Natural killer cell (primary cell): ENCODE data around the gene PSMB2. TPM values are rescaled to one million over a fixed set of nuclear protein-coding genes. Genes with fewer than 3 reads are reported as not detected.
A peak's percentile ranks its signal among the peaks of the same experiment; 100 is the strongest.

Source experiments
- ATAC-seq, 3 donors: fragments of 150-1000 bp in 2 of 3; fragments of 200-7000 bp in 1 of 3; cut with Tn5 transposase; 1 replicate in 1 of 3; 2 replicates in 2 of 3; pipeline ENCODE4 v1.10.0; 2021; ENCODE audit warnings: mild to moderate bottlenecking in 2 of 3, moderate library complexity in 2 of 3
- DNase-seq, 2 donors: peaks; one replicate each; pipeline versions ENCODE4 v3.0.0 to v3.0.0-alpha.2; 2013 to 2021; ENCODE audit warnings: mixed read lengths in 1 of 2
- H3K27ac ChIP-seq: one replicate; pipeline ENCODE4 v1.5.1; 2013; ENCODE audit warnings: mild to moderate bottlenecking, low read length
- H3K27me3 ChIP-seq: one replicate; pipeline ENCODE4 v1.6.1; 2013; ENCODE audit warnings: low read length; ENCODE audit not compliant: control insufficient read depth, insufficient read depth
- H3K36me3 ChIP-seq: one replicate; pipeline ENCODE4 v1.6.1; 2013; ENCODE audit warnings: low read length; ENCODE audit not compliant: control insufficient read depth, insufficient read depth
- H3K4me1 ChIP-seq: one replicate; pipeline ENCODE4 v1.6.1; 2013; ENCODE audit warnings: low read length; ENCODE audit not compliant: control insufficient read depth, insufficient read depth
- H3K4me3 ChIP-seq: one replicate; pipeline ENCODE4 v1.5.1; 2013; ENCODE audit warnings: low read length
- H3K9me3 ChIP-seq: one replicate; pipeline ENCODE4 v1.6.1; 2013; ENCODE audit warnings: low read length; ENCODE audit not compliant: control insufficient read depth, insufficient read depth
- H3K27ac Mint-ChIP-seq, 2 donors: one replicate each; pipeline ENCODE4 v1.8.0; 2022; ENCODE audit warnings: mild to moderate bottlenecking in 2 of 2, mixed read lengths in 2 of 2, moderate library complexity in 1 of 2
- H3K27me3 Mint-ChIP-seq, 2 donors: one replicate each; pipeline ENCODE4 v1.8.0; 2022; ENCODE audit warnings: low read depth in 2 of 2, mixed read lengths in 2 of 2
- H3K36me3 Mint-ChIP-seq: one replicate; pipeline ENCODE4 v1.8.0; 2022; ENCODE audit warnings: mixed read lengths
- H3K4me1 Mint-ChIP-seq, 2 donors: one replicate each; pipeline ENCODE4 v1.8.0; 2022; ENCODE audit warnings: mixed read lengths in 2 of 2
- H3K4me3 Mint-ChIP-seq: one replicate; pipeline ENCODE4 v1.8.0; 2022; ENCODE audit warnings: mild to moderate bottlenecking, moderate library complexity, mixed read lengths
- H3K9me3 Mint-ChIP-seq, 2 donors: one replicate each; pipeline ENCODE4 v1.8.0; 2022; ENCODE audit warnings: mixed read lengths in 2 of 2
- CTCF ChIP-seq: fragments of 200-600 bp; IDR thresholded peaks from one replicate; pipeline ENCODE4 v1.8.0; 2022; ENCODE audit warnings: antibody characterized with exemption
- WGBS: methylation state at CpG from one replicate; pipeline ENCODE4 v1.1.7; 2013; ENCODE audit warnings: missing lambda C conversion rate; ENCODE audit not compliant: insufficient coverage; 5-methylcytosine and 5-hydroxymethylcytosine counted together
- intact Hi-C: fragments of 100-400 bp; cut with micrococcal nuclease; formaldehyde crosslinking; loops from one replicate; pipeline ENCODE4 v1.14.2; 2022
- total RNA-seq, 4 donors: library from RNA; stranded (reverse); fragments of 120-200 nt in 1 of 4; gene quantifications; one replicate each; pipeline versions ENCODE4 v1.2.3 to v1.2.4, GENCODE V29; 2013 to 2022

PSMB2 gene
- total RNA-seq, 3 donors from 2014 or later (not counting 1 experiment from before 2014, with no cell fraction given): 37.0 to 45.0 (median 37.3) TPM

GRCh38 chr1:35655196-35655595, 13.9 kb upstream of the PSMB2 start:
- Histone ChIP-seq H3K4me3 (no peak overlapping the region), H3K36me3 (no peaks in the 10 kb centered on the region), H3K4me1 (no peaks in the 10 kb centered on the region), H3K9me3 (no peaks in the 10 kb centered on the region), H3K27me3 (no peaks in the 10 kb centered on the region), H3K27ac (no peak overlapping the region)
- WGBS: 43% methylated on average over 1 of the region's 1 CpG
- Mint-ChIP-seq H3K36me3 (no peaks in the 10 kb centered on the region), H3K9me3 (no peaks in the 10 kb centered on the region), H3K27me3 (peaks cover 6 to 26% of the 10 kb centered on the region in 2 donors), H3K4me3 (no peak overlapping the region), H3K4me1 (peaks cover 0 to 5% of the 10 kb centered on the region in 2 donors), H3K27ac (no peak overlapping the region)
- intact Hi-C loops: no loop called here
- ATAC-seq (no peak), DNase-seq (no peak)
- no peak for TF ChIP-seq CTCF

GRCh38 chr1:35650416-35650815, 9.1 kb upstream of the PSMB2 start:
- Histone ChIP-seq H3K4me1 (no peaks in the 10 kb centered on the region), H3K36me3 (no peaks in the 10 kb centered on the region), H3K4me3 (no peak overlapping the region), H3K27ac (no peak overlapping the region), H3K9me3 (no peaks in the 10 kb centered on the region), H3K27me3 (peaks cover 5% of the 10 kb centered on the region)
- no peaks in the 10 kb centered on the region for H3K36me3 Mint-ChIP-seq
- no peaks in the 10 kb centered on the region for H3K4me1 Mint-ChIP-seq
- 81% methylated on average over 2 of the region's 3 CpGs for WGBS
- H3K27me3 Mint-ChIP-seq: peaks cover 22 to 45% of the 10 kb centered on the region in 2 donors
- no peak for TF ChIP-seq CTCF
- H3K4me3 Mint-ChIP-seq: no peak overlapping the region
- intact Hi-C loops: no loop called here
- H3K9me3 Mint-ChIP-seq: no peaks in the 10 kb centered on the region
- no peak for ATAC-seq
- no peak for DNase-seq
- H3K27ac Mint-ChIP-seq: no peak overlapping the region

- peaks cover 5% of the 10 kb centered on the region for H3K36me3 Mint-ChIP-seq
- peaks cover 7% of the 10 kb centered on the region in 2 donors for H3K4me1 Mint-ChIP-seq
- TF ChIP-seq CTCF: no peak
- H3K4me1 ChIP-seq: peaks cover 4% of the 10 kb centered on the region
- H3K27ac Mint-ChIP-seq: no peak overlapping the region
- no peak overlapping the region for H3K4me3 Mint-ChIP-seq
- ATAC-seq: no peak
- no peaks in the 10 kb centered on the region for H3K9me3 Mint-ChIP-seq
- H3K36me3 ChIP-seq: no peaks in the 10 kb centered on the region
- H3K4me3 ChIP-seq: no peak overlapping the region
- intact Hi-C loops: no loop called here
- WGBS: 0% methylated on average over 3 of the region's 3 CpGs
- H3K9me3 ChIP-seq: no peaks in the 10 kb centered on the region
- peaks cover 23 to 50% of the 10 kb centered on the region in 2 donors for H3K27me3 Mint-ChIP-seq
- H3K27ac ChIP-seq: no peak overlapping the region
- peaks cover 5% of the 10 kb centered on the region for H3K27me3 ChIP-seq
- no peak for DNase-seq
These were observed 4.7 kb upstream of the PSMB2 start for GRCh38 chr1:35646043-35646442.

GRCh38 chr1:35644204-35644603, 2.9 kb upstream of the PSMB2 start:
- H3K4me1 ChIP-seq: peaks cover 12% of the 10 kb centered on the region
- Mint-ChIP-seq H3K4me3 (peak overlapping the region; percentile 53), H3K4me1 (peaks cover 18% of the 10 kb centered on the region in 2 donors), H3K27me3 (peaks cover 21 to 36% of the 10 kb centered on the region in 2 donors), H3K36me3 (peaks cover 6% of the 10 kb centered on the region), H3K9me3 (no peaks in the 10 kb centered on the region), H3K27ac (no peak overlapping the region)
- H3K27me3 ChIP-seq: peaks cover 5% of the 10 kb centered on the region
- H3K4me3 ChIP-seq: no peak overlapping the region
- DNase-seq (no peak), ATAC-seq (no peak)
- no peaks in the 10 kb centered on the region for H3K9me3 ChIP-seq
- WGBS: 73% methylated on average over 2 of the region's 2 CpGs
- no peaks in the 10 kb centered on the region for H3K36me3 ChIP-seq
- TF ChIP-seq CTCF: no peak
- intact Hi-C loops: loop anchor here (5.0 kb wide), 1 partner anchor 77 kb away; no protein-coding TSS in a partner anchor
- no peak overlapping the region for H3K27ac ChIP-seq
